H9 (cell line): ENCODE data around the gene TMED6. TPM values are rescaled to one million over a fixed set of nuclear protein-coding genes. Genes with fewer than 3 reads are reported as not detected.

Source experiments
- DNase-seq: peaks from one replicate; pipeline ENCODE4 v3.0.0-alpha.2; 2017
- H2AFZ ChIP-seq: one replicate; pipeline ENCODE4 v1.6.1; 2013; ENCODE audit warnings: mild to moderate bottlenecking, low read length, control low read depth, moderate library complexity
- H2AK5ac ChIP-seq: 2 replicates; pipeline ENCODE4 v1.6.1; 2013; ENCODE audit warnings: low read length, control low read depth, mixed read lengths; ENCODE audit not compliant: insufficient read length
- H2BK120ac ChIP-seq: one replicate; pipeline ENCODE4 v1.6.1; 2013; ENCODE audit warnings: low read depth, mild to moderate bottlenecking, low read length, control low read depth, inconsistent platforms; ENCODE audit not compliant: poor library complexity, severe bottlenecking
- H2BK12ac ChIP-seq: 2 replicates; pipeline ENCODE4 v1.6.1; 2013; ENCODE audit warnings: low read length, control low read depth, mixed read lengths, low read depth; ENCODE audit not compliant: insufficient read length
- H2BK15ac ChIP-seq: 2 replicates; pipeline ENCODE4 v1.6.1; 2013; ENCODE audit warnings: low read depth, low read length, control low read depth
- H2BK20ac ChIP-seq: one replicate; pipeline ENCODE4 v1.6.1; 2013; ENCODE audit warnings: low read depth, mild to moderate bottlenecking, low read length, control low read depth, inconsistent platforms; ENCODE audit not compliant: poor library complexity, severe bottlenecking
- H2BK5ac ChIP-seq: 2 replicates; pipeline ENCODE4 v1.6.1; 2013; ENCODE audit warnings: low read length, control low read depth, mixed read lengths; ENCODE audit not compliant: insufficient read length
- H3K14ac ChIP-seq: 2 replicates; pipeline ENCODE4 v1.6.1; 2013; ENCODE audit warnings: low read length, control low read depth; ENCODE audit not compliant: insufficient read depth
- H3K18ac ChIP-seq: 2 replicates; pipeline ENCODE4 v1.6.1; 2013; ENCODE audit warnings: low read depth, mild to moderate bottlenecking, mixed read lengths, low read length, control low read depth; ENCODE audit not compliant: insufficient read length
- H3K23ac ChIP-seq: 2 replicates; pipeline ENCODE4 v1.6.1; 2013; ENCODE audit warnings: low read length, control low read depth, mixed read lengths, low read depth; ENCODE audit not compliant: insufficient read length
- H3K23me2 ChIP-seq: 2 replicates; pipeline ENCODE4 v1.6.1; 2013; ENCODE audit warnings: low read depth, mild to moderate bottlenecking, mixed read lengths, low read length, control low read depth; ENCODE audit not compliant: insufficient read length, poor library complexity, severe bottlenecking
- H3K27ac ChIP-seq: 2 replicates; pipeline ENCODE4 v1.5.1; 2013; ENCODE audit warnings: low read length, control low read depth, mixed read lengths, low read depth; ENCODE audit not compliant: insufficient read length
- H3K27me3 ChIP-seq: 2 replicates; pipeline ENCODE4 v1.6.1; 2013; ENCODE audit warnings: low read length, control low read depth, inconsistent platforms; ENCODE audit not compliant: insufficient read depth
- H3K4ac ChIP-seq: 2 replicates; pipeline ENCODE4 v1.6.1; 2013; ENCODE audit warnings: low read depth, mild to moderate bottlenecking, control low read depth, inconsistent platforms, low read length, moderate library complexity
- H3K4me1 ChIP-seq: 2 replicates; pipeline ENCODE4 v1.6.1; 2013; ENCODE audit warnings: low read length, control low read depth, inconsistent platforms; ENCODE audit not compliant: insufficient read depth
- H3K4me2 ChIP-seq: 2 replicates; pipeline ENCODE4 v1.6.1; 2013; ENCODE audit warnings: low read length, control low read depth, mixed read lengths; ENCODE audit not compliant: insufficient read length, insufficient read depth
- H3K56ac ChIP-seq: 2 replicates; pipeline ENCODE4 v1.6.1; 2013; ENCODE audit warnings: low read depth, mild to moderate bottlenecking, mixed read lengths, low read length, control low read depth; ENCODE audit not compliant: insufficient read length
- H3K79me1 ChIP-seq: 2 replicates; pipeline ENCODE4 v1.6.1; 2013; ENCODE audit warnings: low read depth, mild to moderate bottlenecking, moderate library complexity, low read length, control low read depth, inconsistent platforms; ENCODE audit not compliant: insufficient read depth, poor library complexity, severe bottlenecking
- H3K79me2 ChIP-seq: 2 replicates; pipeline ENCODE4 v1.6.1; 2013; ENCODE audit warnings: low read length, control low read depth, inconsistent platforms; ENCODE audit not compliant: insufficient read depth
- H3K9ac ChIP-seq: 2 replicates; pipeline ENCODE4 v1.6.1; 2013; ENCODE audit warnings: low read length, control low read depth, mixed read lengths; ENCODE audit not compliant: insufficient read length; ENCODE audit errors: extremely low read depth
- H3K9me3 ChIP-seq: one replicate; pipeline ENCODE4 v1.6.1; 2013; ENCODE audit warnings: low read depth, low read length, inconsistent platforms; ENCODE audit not compliant: control insufficient read depth
- H3T11ph ChIP-seq: one replicate; pipeline ENCODE4 v1.6.1; 2013; ENCODE audit warnings: mild to moderate bottlenecking, low read length, control low read depth, inconsistent platforms
- H4K20me1 ChIP-seq: one replicate; pipeline ENCODE4 v1.6.1; 2013; ENCODE audit not compliant: control insufficient read depth, insufficient read length, insufficient read depth
- H4K5ac ChIP-seq: 2 replicates; pipeline ENCODE4 v1.6.1; 2013; ENCODE audit warnings: low read depth, mild to moderate bottlenecking, mixed read lengths, low read length, control low read depth; ENCODE audit not compliant: insufficient read length
- H4K8ac ChIP-seq: replicated peaks from 2 replicates; pipeline ENCODE4 v1.6.1; 2013; ENCODE audit warnings: low read length, control low read depth, mixed read lengths, low read depth; ENCODE audit not compliant: insufficient read length
- H4K91ac ChIP-seq: 2 replicates; pipeline ENCODE4 v1.6.1; 2013; ENCODE audit warnings: low read depth, mild to moderate bottlenecking, moderate library complexity, mixed read lengths, low read length, control low read depth; ENCODE audit not compliant: insufficient read length
- H3K27ac Mint-ChIP-seq, 3 experiments: 2 replicates in 2 of 3; 3 replicates in 1 of 3; pipeline ENCODE4 v1.8.0; 2020 to 2021; ENCODE audit warnings: mixed read lengths in 3 of 3, mild to moderate bottlenecking in 1 of 3, moderate library complexity in 1 of 3
- H3K27me3 Mint-ChIP-seq: 2 replicates; pipeline ENCODE4 v1.8.0; 2021; ENCODE audit warnings: low read depth, mild to moderate bottlenecking, moderate library complexity, mixed read lengths
- H3K36me3 Mint-ChIP-seq, 3 experiments: 2 replicates in 2 of 3; 3 replicates in 1 of 3; pipeline ENCODE4 v1.8.0; 2020 to 2021; ENCODE audit warnings: low read depth in 3 of 3, mixed read lengths in 3 of 3; ENCODE audit not compliant: insufficient read depth in 1 of 3
- H3K4me1 Mint-ChIP-seq, 2 experiments: 2 replicates each; pipeline ENCODE4 v1.8.0; 2020; ENCODE audit warnings: mixed read lengths in 2 of 2
- H3K4me3 Mint-ChIP-seq, 2 experiments: 2 replicates in 1 of 2; 3 replicates in 1 of 2; pipeline ENCODE4 v1.8.0; 2020 to 2021; ENCODE audit warnings: mild to moderate bottlenecking in 2 of 2, mixed read lengths in 2 of 2, moderate library complexity in 1 of 2
- H3K9me3 Mint-ChIP-seq, 2 experiments: 2 replicates in 1 of 2; 3 replicates in 1 of 2; pipeline ENCODE4 v1.8.0; 2020; ENCODE audit warnings: mild to moderate bottlenecking in 2 of 2, mixed read lengths in 2 of 2, moderate library complexity in 1 of 2
- WGBS: extraction: QIAGEN DNeasy Blood & Tissue Kit; methylation state at CpG from one replicate; pipeline ENCODE4 v1.1.7; 2013; ENCODE audit warnings: missing lambda C conversion rate, low lambda C conversion rate, mixed read lengths; ENCODE audit not compliant: insufficient read length; ENCODE audit errors: extremely low coverage; 5-methylcytosine and 5-hydroxymethylcytosine counted together
- total RNA-seq: library from RNA; stranded (reverse); gene quantifications from 2 replicates; pipeline ENCODE4 v1.2.1, GENCODE V29; 2021
- TF ChIP-seq, protein P1 (sequence below): fragments of 200-600 bp; sonication (generic); conservative IDR thresholded peaks from 3 replicates; pipeline ENCODE4 v1.8.0; 2021; ENCODE audit warnings: antibody characterized with exemption, mild to moderate bottlenecking

Gene TMED6
- total RNA-seq, 1 experiment from 2014 or later: 0.31 TPM

DNA sequence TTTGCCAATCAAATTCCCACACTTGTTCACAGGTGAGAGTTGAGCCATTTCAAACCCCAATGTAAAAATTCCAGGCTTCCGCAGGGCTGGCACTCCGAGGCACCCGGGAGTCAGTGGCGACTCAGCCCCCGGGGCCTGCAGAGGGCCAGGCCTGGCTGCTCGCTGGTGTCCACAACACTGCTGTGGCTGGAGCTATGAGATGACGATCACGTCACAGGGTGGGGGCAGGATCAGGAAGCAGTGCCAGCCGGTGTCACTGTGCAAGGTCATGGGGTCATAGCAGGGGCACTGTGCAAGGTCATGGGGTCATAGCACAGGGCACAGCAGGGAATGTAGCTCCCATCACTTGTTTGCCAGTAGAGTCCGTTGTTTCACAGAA lies 32.7 kb downstream of the TMED6 start:
- no peak for DNase-seq
- Mint-ChIP-seq H3K27ac (peak overlapping the region in 1 of 3 experiments; percentile 59; a peak in 1 of 7 replicates), H3K4me3 (no peak overlapping the region), H3K4me1 (no peaks in the 10 kb centered on the region), H3K36me3 (peaks cover 48 to 89% (median 79%) of the 10 kb centered on the region in 3 experiments), H3K27me3 (no peaks in the 10 kb centered on the region), H3K9me3 (no peaks in the 10 kb centered on the region)
- H2AFZ ChIP-seq: no peak overlapping the region
- H3K4me2 ChIP-seq: no peak overlapping the region
- H4K8ac ChIP-seq: no peak overlapping the region
- H3K4me1 ChIP-seq: no peaks in the 10 kb centered on the region
- no peak overlapping the region for H3K27ac ChIP-seq
- no CpG with 5 or more reads among the region's 10 CpGs for WGBS
- peaks cover 7% of the 10 kb centered on the region for H3K79me1 ChIP-seq
- no peaks in the 10 kb centered on the region for H3K23me2 ChIP-seq
- H2BK120ac ChIP-seq: no peak overlapping the region
- H3T11ph ChIP-seq: no peak overlapping the region
- TF ChIP-seq, protein P1, sequence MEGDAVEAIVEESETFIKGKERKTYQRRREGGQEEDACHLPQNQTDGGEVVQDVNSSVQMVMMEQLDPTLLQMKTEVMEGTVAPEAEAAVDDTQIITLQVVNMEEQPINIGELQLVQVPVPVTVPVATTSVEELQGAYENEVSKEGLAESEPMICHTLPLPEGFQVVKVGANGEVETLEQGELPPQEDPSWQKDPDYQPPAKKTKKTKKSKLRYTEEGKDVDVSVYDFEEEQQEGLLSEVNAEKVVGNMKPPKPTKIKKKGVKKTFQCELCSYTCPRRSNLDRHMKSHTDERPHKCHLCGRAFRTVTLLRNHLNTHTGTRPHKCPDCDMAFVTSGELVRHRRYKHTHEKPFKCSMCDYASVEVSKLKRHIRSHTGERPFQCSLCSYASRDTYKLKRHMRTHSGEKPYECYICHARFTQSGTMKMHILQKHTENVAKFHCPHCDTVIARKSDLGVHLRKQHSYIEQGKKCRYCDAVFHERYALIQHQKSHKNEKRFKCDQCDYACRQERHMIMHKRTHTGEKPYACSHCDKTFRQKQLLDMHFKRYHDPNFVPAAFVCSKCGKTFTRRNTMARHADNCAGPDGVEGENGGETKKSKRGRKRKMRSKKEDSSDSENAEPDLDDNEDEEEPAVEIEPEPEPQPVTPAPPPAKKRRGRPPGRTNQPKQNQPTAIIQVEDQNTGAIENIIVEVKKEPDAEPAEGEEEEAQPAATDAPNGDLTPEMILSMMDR: no peak
- H2AK5ac ChIP-seq: no peak overlapping the region
- no peak overlapping the region for H3K14ac ChIP-seq
- H4K5ac ChIP-seq: no peak overlapping the region
- H4K91ac ChIP-seq: no peak overlapping the region
- no peaks in the 10 kb centered on the region for H3K79me2 ChIP-seq
- no peaks in the 10 kb centered on the region for H3K9me3 ChIP-seq
- H4K20me1 ChIP-seq: no peaks in the 10 kb centered on the region
- H3K18ac ChIP-seq: no peak overlapping the region
- no peak overlapping the region for H2BK15ac ChIP-seq
- H3K56ac ChIP-seq: no peak overlapping the region
- no peak overlapping the region for H2BK5ac ChIP-seq
- no peak overlapping the region for H3K4ac ChIP-seq
- H3K27me3 ChIP-seq: no peaks in the 10 kb centered on the region
- no peak overlapping the region for H3K23ac ChIP-seq
- H3K9ac ChIP-seq: no peak overlapping the region
- H2BK20ac ChIP-seq: no peak overlapping the region
- H2BK12ac ChIP-seq: no peak overlapping the region
